ENCODE results near the gene HOXB8.

HOXB8 gene

DNA sequence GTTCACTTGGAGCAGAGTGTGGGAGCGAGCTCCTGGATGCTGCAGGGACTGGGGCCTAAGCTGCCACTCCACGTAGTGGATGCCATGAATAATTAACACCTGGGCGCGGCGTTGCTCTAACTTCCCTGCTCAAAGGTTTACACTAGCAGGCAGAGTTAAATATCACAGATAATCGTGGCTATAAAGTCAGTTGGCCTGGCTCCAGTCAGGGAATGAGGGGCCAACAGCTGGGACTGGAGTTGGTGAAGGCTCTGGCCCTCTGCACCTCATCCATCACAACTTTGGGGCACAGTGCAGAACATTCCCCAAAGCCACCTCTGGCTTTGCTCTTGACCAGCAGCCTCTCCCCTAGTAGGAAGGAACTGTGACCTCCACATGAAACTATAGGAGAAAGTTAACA lies 47.9 kb downstream of the HOXB8 start:
- DNase-seq, result no peak

DNA sequence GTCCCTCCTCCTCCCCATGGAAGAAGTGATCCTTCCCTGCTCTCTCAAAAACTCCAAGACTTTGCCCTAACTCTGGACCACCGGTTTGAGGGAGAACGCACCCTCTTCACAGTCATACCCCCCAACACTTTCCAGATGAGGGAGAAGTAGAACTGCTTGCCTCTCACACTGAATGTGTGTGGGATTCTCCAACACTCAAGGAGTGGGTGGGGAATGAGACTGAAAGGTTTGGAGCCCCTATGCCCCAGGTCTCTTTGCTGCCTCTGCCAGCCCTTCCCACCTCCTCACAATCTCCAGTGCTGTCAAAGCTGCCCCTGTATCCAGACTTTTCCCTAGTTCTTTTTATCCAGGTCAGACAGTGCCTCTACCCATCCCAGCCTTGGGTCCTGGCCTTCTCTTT lies 48.4 kb downstream of the HOXB8 start:
- DNase-seq, result no peak

DNA sequence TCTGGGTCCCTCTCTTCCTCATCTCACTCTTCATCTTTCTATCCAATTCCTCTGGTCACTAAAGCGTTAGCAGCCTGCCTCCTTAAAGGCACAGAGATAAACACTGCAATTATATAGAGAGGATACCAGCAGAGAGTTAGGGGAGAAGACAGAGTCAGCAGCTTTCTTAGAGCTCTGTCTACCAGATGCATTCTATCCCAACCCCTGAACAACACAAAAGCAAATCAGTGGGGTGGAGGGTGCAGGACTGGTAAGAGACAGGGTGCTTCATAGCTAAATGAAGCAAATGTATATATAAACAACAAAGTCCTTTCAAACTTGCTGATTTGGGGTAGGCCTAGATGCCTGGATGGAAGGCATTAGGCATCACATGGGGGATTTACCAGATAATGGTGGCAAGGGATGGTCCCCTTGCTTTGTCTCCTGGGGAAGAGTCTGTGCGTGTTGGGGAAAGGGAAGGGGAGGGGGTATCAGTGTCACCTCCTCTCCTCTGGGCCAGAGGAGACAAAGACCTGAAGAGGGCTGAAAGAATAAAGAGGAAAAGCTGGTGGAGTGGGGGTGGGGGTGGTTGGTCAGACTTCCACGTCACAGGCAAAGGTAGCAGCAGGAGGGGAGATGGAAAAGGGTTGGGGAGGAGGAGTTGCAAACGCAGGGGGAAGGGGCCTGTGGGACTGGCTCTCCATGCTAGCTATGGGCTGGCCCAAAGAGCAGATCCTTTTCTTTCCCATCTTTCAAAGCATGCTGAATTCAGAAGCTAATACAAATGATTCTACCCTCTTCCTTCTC lies 49.0 kb downstream of the HOXB8 start:
- no peak for DNase-seq

GRCh38 chr17:48565022-48565554 lies 50.0 kb downstream of the HOXB8 start:
- DNase-seq, result no peak

- no peak for DNase-seq
Measured at GRCh38 chr17:48564188-48565021, 50.7 kb downstream of the HOXB8 start.

DNA sequence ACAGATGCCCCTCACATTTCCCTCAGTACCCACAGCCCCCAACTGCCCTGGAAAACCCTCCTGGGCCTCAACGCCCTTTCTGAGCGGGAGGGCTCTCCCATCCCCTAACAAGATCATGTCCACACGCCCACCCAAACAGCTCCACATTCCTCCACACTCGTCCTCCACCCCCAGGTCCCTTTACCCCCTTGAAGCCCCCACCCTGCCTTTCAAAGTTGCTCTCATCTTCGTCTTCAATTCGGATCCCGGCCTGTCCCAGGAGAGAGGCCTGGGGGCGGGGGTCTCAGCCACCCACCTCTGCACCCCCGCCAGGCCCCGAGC lies 51.3 kb downstream of the HOXB8 start:
- DNase-seq, result no peak

DNA sequence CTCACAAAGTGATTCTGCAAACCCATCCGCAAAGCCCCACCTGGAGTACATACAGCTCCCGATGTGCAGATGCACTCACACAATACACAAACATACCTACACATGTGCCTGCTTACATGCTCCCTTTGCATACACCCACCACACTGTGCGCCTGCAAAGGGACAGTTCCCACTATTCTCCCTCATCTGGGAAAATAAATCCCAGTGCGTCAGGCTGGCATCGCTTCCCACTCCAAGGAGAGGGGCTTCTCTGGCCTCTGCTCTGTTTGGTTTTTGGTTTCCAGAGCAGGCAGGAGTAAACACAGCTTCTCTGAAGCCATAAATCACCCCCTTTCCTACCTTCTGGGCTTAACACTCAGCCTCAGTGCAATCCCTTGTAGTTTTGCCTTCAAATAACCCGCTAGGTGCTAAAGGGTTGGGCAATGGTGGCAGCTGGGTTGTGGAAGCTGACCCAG lies 51.7 kb downstream of the HOXB8 start:
- DNase-seq, result no peak

DNA sequence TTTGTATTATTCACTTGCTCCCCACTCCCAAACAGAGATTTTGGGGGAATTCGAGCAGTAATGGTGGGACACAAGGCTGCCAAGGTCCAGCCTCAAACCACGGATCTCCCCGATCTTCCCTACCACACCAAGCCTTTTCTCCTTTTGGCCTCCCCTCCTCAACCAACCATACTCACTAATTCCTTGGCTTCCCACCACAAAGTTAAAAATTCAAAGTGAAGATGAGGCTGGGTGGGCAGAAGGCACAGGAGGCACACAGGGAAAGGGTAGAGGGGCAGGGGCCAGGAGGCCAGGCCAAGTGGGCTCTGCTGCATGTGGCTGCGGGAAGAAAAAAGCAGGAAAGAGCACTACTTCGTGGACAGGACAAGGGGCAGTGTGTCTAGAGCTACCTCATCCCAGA lies 52.2 kb downstream of the HOXB8 start:
- no peak for DNase-seq

All from NCI-H1092 treated with DMSO at 0.1 percent for 48 hours (cell line).